Endometrium (tissue), 2 donors: Measurements from ENCODE around the gene RIMBP3C.
"Not testable (repeated sequence)": the region's sequence is repeated elsewhere in the genome, so short reads cannot be mapped to it uniquely, and the experiment has no call there.

Experiments used
- FAIRE-seq: peaks from 2 replicates; lab custom pipeline; 2012; peaks lifted over from hg19 to GRCh38; lab: Jason Lieb, UNC
- donor health status: control.
- donor health status: control.

Gene RIMBP3C

GRCh38 chr22:21571679-21572078, 20.4 kb upstream of the RIMBP3C start:
- FAIRE-seq, result no peak

- no peak for FAIRE-seq
Measured at GRCh38 chr22:21570398-21570797, 19.1 kb upstream of the RIMBP3C start.

GRCh38 chr22:21569459-21570170, 18.4 kb upstream of the RIMBP3C start:
- no peak for FAIRE-seq

- not testable (repeated sequence) for FAIRE-seq
Measured at GRCh38 chr22:21569076-21569427, 17.8 kb upstream of the RIMBP3C start.

GRCh38 chr22:21568347-21569075, 17.2 kb upstream of the RIMBP3C start:
- FAIRE-seq, result no peak

- no peak for FAIRE-seq
Measured at GRCh38 chr22:21567456-21568346, 16.4 kb upstream of the RIMBP3C start, which contains the start of gene UBE2L3. TSS of gene UBE2L3 (plus strand) at chr22:21567714. CDS start at chr22:21567745, 31 bp downstream.

- FAIRE-seq, result no peak
Measured at GRCh38 chr22:21564411-21564810, 13.2 kb upstream of the RIMBP3C start.

- no peak for FAIRE-seq
Measured at GRCh38 chr22:21563912-21564311, 12.7 kb upstream of the RIMBP3C start.

- not testable (repeated sequence) for FAIRE-seq
Measured at GRCh38 chr22:21560657-21561056, 9.4 kb upstream of the RIMBP3C start.

GRCh38 chr22:21559345-21560125, 8.3 kb upstream of the RIMBP3C start:
- FAIRE-seq, result not testable (repeated sequence)

GRCh38 chr22:21550678-21551047, 598 bp downstream of the RIMBP3C start:
- not testable (repeated sequence) for FAIRE-seq

GRCh38 chr22:21550008-21550677, 1.1 kb downstream of the RIMBP3C start:
- FAIRE-seq, result not testable (repeated sequence)

GRCh38 chr22:21549558-21549957, 1.7 kb downstream of the RIMBP3C start:
- FAIRE-seq, result not testable (repeated sequence)

GRCh38 chr22:21544432-21545322, 6.6 kb downstream of the RIMBP3C start:
- not testable (repeated sequence) for FAIRE-seq

GRCh38 chr22:21539862-21540261, 11.4 kb downstream of the RIMBP3C start:
- not testable (repeated sequence) for FAIRE-seq

- FAIRE-seq, result not testable (repeated sequence)
Measured at GRCh38 chr22:21532863-21533648, 18.2 kb downstream of the RIMBP3C start.

GRCh38 chr22:21531525-21531924, 19.7 kb downstream of the RIMBP3C start:
- FAIRE-seq, result not testable (repeated sequence)

- FAIRE-seq, result not testable (repeated sequence)
Measured at GRCh38 chr22:21526705-21527500, 24.4 kb downstream of the RIMBP3C start.
